Endothelial cell of umbilical vein (primary cell): ENCODE results near the gene SLC5A8. TPM values are rescaled to one million over a fixed set of nuclear protein-coding genes. Genes with fewer than 3 reads are reported as not detected.

Experiments
- BruUV-seq: library from RNA; stranded (reverse); fragments of 400-500 nt; replicated peaks from 2 replicates; lab custom pipeline; 2021; lab: Mats Ljungman, UMichigan
- CTCF ChIA-PET: fragments of 300-600, 350-600 bp; sonication (Branson Sonifier 250); formaldehyde crosslinking; loops from one replicate; lab custom pipeline; 2021; ENCODE audit warnings: antibody characterized with exemption, inconsistent platforms; lab: Charles Lee
- POLR2A ChIA-PET: fragments of 300-600, 350-600 bp; sonication (Branson Sonifier 250); formaldehyde crosslinking; loops from one replicate; lab custom pipeline; 2021; ENCODE audit warnings: antibody characterized with exemption, inconsistent platforms; lab: Charles Lee
- DNase-seq: peaks from one replicate; pipeline ENCODE4 v3.0.0-alpha.2; 2011; ENCODE audit warnings: low read depth, low spot score
- FAIRE-seq: peaks from 2 replicates; lab custom pipeline; 2011; peaks lifted over from hg19 to GRCh38; lab: Jason Lieb, UNC
- H2AFZ ChIP-seq: 2 replicates; pipeline ENCODE4 v1.6.0; 2012; ENCODE audit warnings: low read depth, low read length, control low read depth, inconsistent platforms
- H3K27ac ChIP-seq: 2 replicates; pipeline ENCODE4 v1.5.1; 2011; ENCODE audit warnings: low read depth, mild to moderate bottlenecking, control low read depth, low read length, moderate library complexity; ENCODE audit not compliant: insufficient read depth
- H3K27me3 ChIP-seq, 2 experiments: 2 replicates each; pipeline versions ENCODE4 v1.6.0 to v1.6.1; 2011; ENCODE audit warnings: low read length in 2 of 2, mixed read lengths in 1 of 2; ENCODE audit not compliant: control insufficient read depth in 2 of 2, insufficient read depth in 2 of 2
- H3K36me3 ChIP-seq, 2 experiments: 2 replicates in 1 of 2; 3 replicates in 1 of 2; pipeline ENCODE4 v1.5.1; 2011; ENCODE audit warnings: low read length in 2 of 2, mild to moderate bottlenecking in 1 of 2, moderate library complexity in 1 of 2; ENCODE audit not compliant: control insufficient read depth in 2 of 2, insufficient read depth in 2 of 2; ENCODE audit errors: extremely low read depth in 1 of 2
- H3K4me1 ChIP-seq: 3 replicates; pipeline ENCODE4 v1.5.1; 2011; ENCODE audit warnings: mild to moderate bottlenecking, low read length; ENCODE audit not compliant: control insufficient read depth, insufficient read depth; ENCODE audit errors: extremely low read depth
- H3K4me2 ChIP-seq: 2 replicates; pipeline ENCODE4 v1.6.1; 2011; ENCODE audit warnings: low read length, control low read depth, mixed read lengths; ENCODE audit not compliant: insufficient read depth
- H3K4me3 ChIP-seq, 3 experiments: fragments of 200-600 bp in 1 of 3; sonication (generic), shearing (Covaris generic) in 1 of 3; replicated peaks in 1 of 3; 2 replicates each; pipeline ENCODE4 v1.5.1; 2011 to 2016; ENCODE audit warnings: control low read depth in 3 of 3, low read length in 3 of 3, mild to moderate bottlenecking in 2 of 3, inconsistent platforms in 1 of 3, low read depth in 1 of 3, moderate library complexity in 1 of 3; ENCODE audit not compliant: insufficient read depth in 1 of 3
- H3K79me2 ChIP-seq: 2 replicates; pipeline ENCODE4 v1.6.0; 2012; ENCODE audit warnings: low read length, inconsistent platforms; ENCODE audit not compliant: control insufficient read depth, insufficient read depth
- H3K9ac ChIP-seq: replicated peaks from 2 replicates; pipeline ENCODE3; 2011; ENCODE audit warnings: low read length, control low read depth; ENCODE audit not compliant: insufficient read depth; ENCODE audit errors: extremely low read depth
- H3K9me1 ChIP-seq: replicated peaks from 3 replicates; pipeline ENCODE4 v1.6.0; 2011; ENCODE audit warnings: mild to moderate bottlenecking, low read length; ENCODE audit not compliant: control insufficient read depth, insufficient read depth; ENCODE audit errors: extremely low read depth
- H3K9me3 ChIP-seq: replicated peaks from 2 replicates; pipeline ENCODE4 v1.5.1; 2012; ENCODE audit warnings: low read length, inconsistent platforms; ENCODE audit not compliant: control insufficient read depth, insufficient read depth
- H4K20me1 ChIP-seq: replicated peaks from 2 replicates; pipeline ENCODE3; 2011; ENCODE audit warnings: mild to moderate bottlenecking, low read length; ENCODE audit not compliant: control insufficient read depth, insufficient read depth; ENCODE audit errors: extremely low read depth
- CTCF ChIP-seq, 2 donors: IDR thresholded peaks; 1 replicate in 1 of 2; 2 replicates in 1 of 2; pipeline ENCODE4 v1.5.1; 2011; ENCODE audit warnings: low read length in 2 of 2, mild to moderate bottlenecking in 2 of 2, moderate library complexity in 2 of 2, control low read depth in 1 of 2, inconsistent platforms in 1 of 2, low read depth in 1 of 2; ENCODE audit not compliant: insufficient read depth in 1 of 2; ENCODE audit errors: extremely low read depth in 1 of 2
- EZH2 ChIP-seq: IDR thresholded peaks from 2 replicates; pipeline ENCODE4 v1.6.1; 2012; ENCODE audit warnings: borderline replicate concordance, low read depth, mild to moderate bottlenecking, moderate library complexity, low read length, inconsistent platforms; ENCODE audit not compliant: severe bottlenecking
- FOS ChIP-seq: IDR thresholded peaks from 2 replicates; pipeline ENCODE4 v1.6.1; 2011; ENCODE audit warnings: mild to moderate bottlenecking, low read length, moderate library complexity, borderline replicate concordance; ENCODE audit not compliant: insufficient read depth
- GATA2 ChIP-seq: IDR thresholded peaks from 2 replicates; pipeline ENCODE4 v1.7.0; 2011; ENCODE audit warnings: low read depth, mild to moderate bottlenecking, moderate library complexity, mixed read lengths, low read length; ENCODE audit not compliant: insufficient read length, insufficient read depth
- JUN ChIP-seq: IDR thresholded peaks from 2 replicates; pipeline ENCODE4 v1.6.1; 2011; ENCODE audit warnings: borderline replicate concordance, low read depth; ENCODE audit not compliant: insufficient read length, insufficient read depth
- MAX ChIP-seq: IDR thresholded peaks from 2 replicates; pipeline ENCODE4 v1.6.1; 2011; ENCODE audit not compliant: insufficient read depth, insufficient read length
- MYC ChIP-seq: IDR thresholded peaks from one replicate; pipeline ENCODE4 v1.6.1; 2011; ENCODE audit warnings: mild to moderate bottlenecking, low read depth, low read length
- POLR2A ChIP-seq: IDR thresholded peaks from 2 replicates; pipeline ENCODE4 v1.6.1; 2012; ENCODE audit warnings: low read depth, mild to moderate bottlenecking, control low read depth, low read length
- POLR2AphosphoS5 ChIP-seq: IDR thresholded peaks from 2 replicates; pipeline ENCODE4 v1.6.1; 2012; ENCODE audit warnings: low read depth, mild to moderate bottlenecking, control low read depth, low read length, moderate library complexity; ENCODE audit not compliant: insufficient read depth
- dilution Hi-C: fragments of 300-500 bp; cut with MboI; formaldehyde crosslinking; loops from one replicate; pipeline ENCODE4 v1.15.0; 2019; ENCODE audit warnings: low sequenced_read_pairs; ENCODE audit not compliant: extremely low pct_ligation_motif_present
- intact Hi-C: fragments of 100-400 bp; cut with micrococcal nuclease; formaldehyde crosslinking; loops from one replicate; pipeline ENCODE4 v1.10.0; 2022
- polyA plus RNA-seq, 4 experiments: library from polyadenylated mRNA; depleted of rRNA in 3 of 4; stranded (reverse) in 3 of 4; unstranded in 1 of 4; fragments of >200 nt; gene quantifications; 2 replicates each; pipeline versions ENCODE4 v1.2.1 to v1.2.3, GENCODE V29; 2011 to 2012; ENCODE audit warnings: missing spikeins in 1 of 4
- total RNA-seq: library from RNA; stranded (reverse); gene quantifications from 2 replicates; pipeline ENCODE4 v1.2.3, GENCODE V29; 2021

The SLC5A8 gene
- total and polyA plus RNA-seq, 2 donors (not counting 3 experiments of a cell fraction or from before 2014, with no cell fraction given) = not detected

GRCh38 chr12:101238306-101238705 lies 28.3 kb upstream of the SLC5A8 start:
- TF ChIP-seq MAX = no peak
- TF ChIP-seq GATA2 = no peak
- TF ChIP-seq POLR2AphosphoS5 = no peak
- no TSS peak for BruUV-seq
- dilution Hi-C loops = no loop called here
- Histone ChIP-seq H3K9ac (no peak overlapping the region), H4K20me1 (no peaks in the 10 kb centered on the region), H3K36me3 (no peaks in the 10 kb centered on the region), H3K9me1 (no peaks in the 10 kb centered on the region), H3K9me3 (no peaks in the 10 kb centered on the region), H3K79me2 (no peaks in the 10 kb centered on the region), H3K27me3 (no peaks in the 10 kb centered on the region), H3K4me2 (no peak overlapping the region), H3K27ac (no peak overlapping the region), H3K4me3 (no peak overlapping the region), H2AFZ (no peak overlapping the region), H3K4me1 (no peaks in the 10 kb centered on the region)
- POLR2A ChIA-PET = no interaction called here
- CTCF ChIA-PET = no interaction called here
- FAIRE-seq (no peak), DNase-seq (no peak)
- intact Hi-C loops = no loop called here

GRCh38 chr12:101235686-101236085 lies 25.6 kb upstream of the SLC5A8 start:
- DNase-seq = no peak
- Histone ChIP-seq H3K9me1 (no peaks in the 10 kb centered on the region), H3K27ac (no peak overlapping the region), H3K27me3 (no peaks in the 10 kb centered on the region), H2AFZ (no peak overlapping the region), H3K9ac (no peak overlapping the region), H3K4me2 (no peak overlapping the region), H3K79me2 (no peaks in the 10 kb centered on the region), H3K4me3 (no peak overlapping the region), H3K4me1 (no peaks in the 10 kb centered on the region), H3K9me3 (no peaks in the 10 kb centered on the region), H3K36me3 (no peaks in the 10 kb centered on the region), H4K20me1 (no peaks in the 10 kb centered on the region)
- ChIA-PET CTCF (no interaction called here), POLR2A (no interaction called here)
- TF ChIP-seq GATA2 (no peak), EZH2 (no peak), MAX (no peak), FOS (no peak), POLR2AphosphoS5 (no peak), POLR2A (no peak), CTCF (IDR thresholded peaks at IDR 0.05; ENCODE audit: extremely low read depth in 1 of 2, insufficient read depth in 1 of 2, low read depth in 1 of 2, low read length in 2 of 2) (no peak), JUN (no peak), MYC (no peak)
- dilution Hi-C loops (no loop called here), intact Hi-C loops (no loop called here)
- BruUV-seq = no TSS peak
- FAIRE-seq = no peak
